IPS DF 4.7 (cell line): ENCODE data around the gene MAD1L1.

ENCODE experiments used
- DNase-seq: peaks from one replicate; pipeline ENCODE4 v3.0.0-alpha.2; 2013; ENCODE audit warnings: low spot score; ENCODE audit errors: extremely low read depth

Gene MAD1L1

GRCh38 chr7:2118630-2119190, 114.0 kb downstream of the MAD1L1 start:
- no peak for DNase-seq

GRCh38 chr7:2118056-2118455, 114.7 kb downstream of the MAD1L1 start:
- DNase-seq, result no peak

- no peak for DNase-seq
Observed at GRCh38 chr7:2117646-2118045, 115.1 kb downstream of the MAD1L1 start.

GRCh38 chr7:2116989-2117591, 115.7 kb downstream of the MAD1L1 start:
- no peak for DNase-seq

GRCh38 chr7:2116448-2116810, 116.3 kb downstream of the MAD1L1 start:
- DNase-seq, result no peak

- no peak for DNase-seq
Observed at GRCh38 chr7:2115760-2116447, 116.8 kb downstream of the MAD1L1 start.

GRCh38 chr7:2114926-2115759, 117.6 kb downstream of the MAD1L1 start:
- no peak for DNase-seq

- DNase-seq, result no peak
Observed at GRCh38 chr7:2114052-2114451, 118.7 kb downstream of the MAD1L1 start.

GRCh38 chr7:2112261-2113198, 120.2 kb downstream of the MAD1L1 start:
- DNase-seq, result no peak

- DNase-seq, result no peak
Observed at GRCh38 chr7:2111568-2111967, 121.2 kb downstream of the MAD1L1 start.

GRCh38 chr7:2110610-2111396, 121.9 kb downstream of the MAD1L1 start:
- no peak for DNase-seq

GRCh38 chr7:2109936-2110609, 122.7 kb downstream of the MAD1L1 start:
- DNase-seq, result no peak

GRCh38 chr7:2109251-2109872, 123.4 kb downstream of the MAD1L1 start:
- no peak for DNase-seq

- DNase-seq, result no peak
Observed at GRCh38 chr7:2108501-2109250, 124.1 kb downstream of the MAD1L1 start.

GRCh38 chr7:2108071-2108455, 124.7 kb downstream of the MAD1L1 start:
- no peak for DNase-seq

- DNase-seq, result no peak
Observed at GRCh38 chr7:2107386-2108070, 125.2 kb downstream of the MAD1L1 start.

- no peak for DNase-seq
Observed at GRCh38 chr7:2106924-2107323, 125.8 kb downstream of the MAD1L1 start.

- no peak for DNase-seq
Observed at GRCh38 chr7:2106440-2106839, 126.3 kb downstream of the MAD1L1 start.
